K562 (cell line): Measurements from ENCODE around the gene CREB3L1. TPM values are rescaled to one million over a fixed set of nuclear protein-coding genes. Genes with fewer than 3 reads are reported as not detected.
A peak's percentile ranks its signal among the peaks of the same experiment; 100 is the strongest.

Experiments used
- ATAC-seq: fragments of 200-7000 bp; cut with Tn5 transposase; 3 replicates; pipeline ENCODE4 v1.9.1; 2020; ENCODE audit warnings: moderate library complexity
- BruUV-seq: library from RNA; stranded (reverse); fragments of 400-500 nt; replicated peaks from 2 replicates; lab custom pipeline; 2021; lab: Mats Ljungman, UMichigan
- CTCF ChIA-PET: fragments of 300-600 bp; formaldehyde crosslinking; extraction: SDS; loops from one replicate; lab custom pipeline; 2021; ENCODE audit warnings: low intra/inter-chr PET ratio; lab: Yijun Ruan, JAX
- POLR2A ChIA-PET: fragments of 300-600, 350-650 bp; sonication (Branson Sonifier 250); formaldehyde crosslinking; extraction: SDS; loops from one replicate; lab custom pipeline; 2021; ENCODE audit warnings: antibody characterized with exemption, inconsistent platforms; lab: Yijun Ruan, JAX
- DNase-seq, 4 experiments: peaks; one replicate each; pipeline versions ENCODE4 v3.0.0 to v3.0.0-alpha.2; 2011 to 2018; ENCODE audit warnings: low spot score in 3 of 4, mixed read lengths in 3 of 4; ENCODE audit errors: extremely low read depth in 1 of 4
- FAIRE-seq: peaks from 2 replicates; lab custom pipeline; 2011; peaks lifted over from hg19 to GRCh38; lab: Jason Lieb, UNC
- H2AFZ ChIP-seq: 2 replicates; pipeline ENCODE4 v1.6.0; 2011; ENCODE audit warnings: low read depth, low read length, control low read depth, inconsistent platforms
- H3K27ac ChIP-seq: fragments of 200-600 bp; 3 replicates; pipeline ENCODE4 v1.8.0; 2011; ENCODE audit warnings: low read depth, mild to moderate bottlenecking, control low read depth, inconsistent platforms, low read length, moderate library complexity, mixed read lengths; ENCODE audit errors: extremely low read depth
- H3K27me3 ChIP-seq, 2 experiments: fragments of 300-600 bp in 1 of 2; 2 replicates in 1 of 2; 3 replicates in 1 of 2; pipeline versions ENCODE4 v1.6.0 to v1.8.0; 2011; ENCODE audit warnings: inconsistent platforms in 2 of 2, low read length in 2 of 2, mild to moderate bottlenecking in 1 of 2, mixed read lengths in 1 of 2, moderate library complexity in 1 of 2; ENCODE audit not compliant: control insufficient read depth in 2 of 2, insufficient read depth in 2 of 2
- H3K36me3 ChIP-seq: fragments of 300-600 bp; 3 replicates; pipeline ENCODE4 v1.8.0; 2011; ENCODE audit warnings: mild to moderate bottlenecking, low read length, inconsistent platforms; ENCODE audit not compliant: control insufficient read depth, insufficient read depth
- H3K4me1 ChIP-seq, 2 experiments: fragments of 200-600 bp in 1 of 2; replicated peaks in 1 of 2; 2 replicates in 1 of 2; 3 replicates in 1 of 2; pipeline versions ENCODE4 v1.5.1 to v1.8.0; 2011; ENCODE audit warnings: inconsistent platforms in 2 of 2, low read length in 2 of 2, mild to moderate bottlenecking in 1 of 2, mixed read lengths in 1 of 2, moderate library complexity in 1 of 2; ENCODE audit not compliant: control insufficient read depth in 2 of 2, insufficient read depth in 2 of 2
- H3K4me2 ChIP-seq: 2 replicates; pipeline ENCODE4 v1.6.1; 2011; ENCODE audit warnings: low read length, control low read depth, inconsistent platforms, mixed read lengths; ENCODE audit not compliant: insufficient read depth
- H3K4me3 ChIP-seq: fragments of 200-600 bp; sonication (generic), shearing (Covaris generic); 2 replicates; pipeline ENCODE4 v1.5.1; 2016; ENCODE audit warnings: control low read depth, inconsistent platforms
- H3K79me2 ChIP-seq: fragments of 200-600 bp; 3 replicates; pipeline ENCODE4 v1.8.0; 2011; ENCODE audit warnings: low read length, inconsistent platforms; ENCODE audit not compliant: control insufficient read depth, insufficient read depth
- H3K9ac ChIP-seq, 2 experiments: 2 replicates each; pipeline versions ENCODE4 v1.6.0 to v1.6.1; 2011; ENCODE audit warnings: low read depth in 2 of 2, low read length in 2 of 2, control low read depth in 1 of 2, inconsistent platforms in 1 of 2, mild to moderate bottlenecking in 1 of 2, mixed read lengths in 1 of 2; ENCODE audit not compliant: insufficient read depth in 1 of 2
- H3K9me1 ChIP-seq: one replicate; pipeline ENCODE4 v1.6.0; 2011; ENCODE audit warnings: inconsistent platforms, mild to moderate bottlenecking, low read length, moderate library complexity; ENCODE audit not compliant: control insufficient read depth, insufficient read depth
- H3K9me3 ChIP-seq: replicated peaks from 2 replicates; pipeline ENCODE4 v1.5.1; 2011; ENCODE audit warnings: low read depth, low read length, inconsistent platforms; ENCODE audit not compliant: control insufficient read depth, insufficient read depth
- H4K20me1 ChIP-seq: replicated peaks from 2 replicates; pipeline ENCODE4 v1.6.1; 2011; ENCODE audit warnings: low read length, inconsistent platforms, mixed read lengths; ENCODE audit not compliant: control insufficient read depth, insufficient read depth
- CHD2 ChIP-seq: IDR thresholded peaks from 2 replicates; pipeline ENCODE4 v1.6.1; 2011; ENCODE audit warnings: low read depth, low read length
- POLR2G ChIP-seq: fragments of 200-400 bp; formaldehyde crosslinking; IDR thresholded peaks from 2 replicates; pipeline ENCODE4 v1.6.1; 2017; ENCODE audit warnings: low read depth, mild to moderate bottlenecking, antibody characterized with exemption, low read length, moderate library complexity
- ZNF77 ChIP-seq: fragments of 250-450 bp; sonication (Bioruptor Pico); IDR thresholded peaks from 2 replicates; pipeline ENCODE4 v1.5.0; 2020
- WGBS: fragments of 100-300 bp; shearing (Covaris generic); methylation state at CpG from one replicate; pipeline ENCODE4 v1.1.6; 2016; ENCODE audit warnings: low coverage, mixed read lengths; ENCODE audit not compliant: insufficient coverage; ENCODE audit errors: missing lambda C conversion rate; 5-methylcytosine and 5-hydroxymethylcytosine counted together
- in situ Hi-C: fragments of 300-500 bp; cut with MboI; formaldehyde crosslinking; loops from 4 replicates; pipeline ENCODE4 v1.15.0; 2018; ENCODE audit warnings: inconsistent platforms, mixed read lengths
- intact Hi-C: fragments of 100-400 bp; cut with micrococcal nuclease; formaldehyde crosslinking; loops from 2 replicates; pipeline ENCODE4 v1.14.2; 2022
- polyA plus RNA-seq, 8 experiments: library from polyadenylated mRNA; depleted of rRNA in 4 of 8; stranded (reverse) in 5 of 8; unstranded in 3 of 8; fragments of >200 nt; fragmentation: Nextera tagmentation in 2 of 8; fragmentation: Illumina TruSeq in 1 of 8; extraction: Ambion mirVana in 2 of 8; extraction: Trizol in 1 of 8; gene quantifications; 2 replicates each; pipeline versions ENCODE4 v1.2.1 to v1.2.3, GENCODE V29; 2011 to 2014; ENCODE audit warnings: inconsistent platforms in 1 of 8, missing spikeins in 1 of 8
- total RNA-seq, 7 experiments: library from RNA; depleted of rRNA in 6 of 7; stranded (reverse); fragments of >200 nt in 6 of 7; fragmentation: Illumina TruSeq in 2 of 7; extraction: Trizol in 2 of 7; gene quantifications; 2 replicates each; pipeline versions ENCODE4 v1.2.1 to v1.2.3, GENCODE V29; 2011 to 2021; ENCODE audit warnings: low replicate concordance in 1 of 7
- TF ChIP-seq, protein P1 (sequence below), 2 experiments: fragments of 450-650 bp in 1 of 2; IDR thresholded peaks; 2 replicates each; pipeline ENCODE4 v1.6.1; 2011 to 2017; ENCODE audit warnings: low read depth in 2 of 2, antibody characterized with exemption in 1 of 2, borderline replicate concordance in 1 of 2, low read length in 1 of 2, mild to moderate bottlenecking in 1 of 2, mixed read lengths in 1 of 2; ENCODE audit not compliant: control insufficient read depth in 1 of 2

CREB3L1 gene
- total and polyA plus RNA-seq, 9 of the 15 experiments (the other 6 are each of a cell fraction or from before 2014, with no cell fraction given): 1.2 to 27.6 (median 3.7) TPM

DNA sequence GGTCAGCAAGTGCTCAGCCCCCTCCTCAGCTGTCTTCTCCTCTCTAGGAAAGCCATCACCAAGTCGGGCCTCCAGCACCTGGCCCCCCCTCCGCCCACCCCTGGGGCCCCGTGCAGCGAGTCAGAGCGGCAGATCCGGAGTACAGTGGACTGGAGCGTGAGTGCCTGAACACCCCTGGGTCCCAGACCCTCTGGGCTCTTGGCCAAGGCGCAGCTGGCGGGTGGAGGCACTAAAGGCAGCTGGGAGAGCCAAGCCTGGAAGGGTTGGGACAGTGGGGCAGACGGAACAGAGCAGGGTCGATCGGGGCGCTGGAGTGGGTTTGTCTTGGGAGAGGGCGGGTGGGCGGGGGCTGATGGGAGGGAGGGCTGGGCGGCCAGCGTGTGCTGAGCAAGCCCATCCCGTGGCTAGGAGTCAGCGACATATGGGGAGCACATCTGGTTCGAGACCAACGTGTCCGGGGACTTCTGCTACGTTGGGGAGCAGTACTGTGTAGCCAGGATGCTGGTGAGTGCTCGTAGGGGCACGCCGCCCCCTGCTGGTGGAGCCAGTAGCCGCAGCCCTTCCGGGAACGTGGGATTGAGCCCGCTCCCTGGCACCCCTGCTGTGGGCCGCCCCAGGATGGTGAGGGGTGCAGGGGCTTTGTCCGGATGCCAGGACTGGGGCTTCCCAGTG is 89.9 kb downstream of the CREB3L1 start (continued):
- TF ChIP-seq, protein P1, sequence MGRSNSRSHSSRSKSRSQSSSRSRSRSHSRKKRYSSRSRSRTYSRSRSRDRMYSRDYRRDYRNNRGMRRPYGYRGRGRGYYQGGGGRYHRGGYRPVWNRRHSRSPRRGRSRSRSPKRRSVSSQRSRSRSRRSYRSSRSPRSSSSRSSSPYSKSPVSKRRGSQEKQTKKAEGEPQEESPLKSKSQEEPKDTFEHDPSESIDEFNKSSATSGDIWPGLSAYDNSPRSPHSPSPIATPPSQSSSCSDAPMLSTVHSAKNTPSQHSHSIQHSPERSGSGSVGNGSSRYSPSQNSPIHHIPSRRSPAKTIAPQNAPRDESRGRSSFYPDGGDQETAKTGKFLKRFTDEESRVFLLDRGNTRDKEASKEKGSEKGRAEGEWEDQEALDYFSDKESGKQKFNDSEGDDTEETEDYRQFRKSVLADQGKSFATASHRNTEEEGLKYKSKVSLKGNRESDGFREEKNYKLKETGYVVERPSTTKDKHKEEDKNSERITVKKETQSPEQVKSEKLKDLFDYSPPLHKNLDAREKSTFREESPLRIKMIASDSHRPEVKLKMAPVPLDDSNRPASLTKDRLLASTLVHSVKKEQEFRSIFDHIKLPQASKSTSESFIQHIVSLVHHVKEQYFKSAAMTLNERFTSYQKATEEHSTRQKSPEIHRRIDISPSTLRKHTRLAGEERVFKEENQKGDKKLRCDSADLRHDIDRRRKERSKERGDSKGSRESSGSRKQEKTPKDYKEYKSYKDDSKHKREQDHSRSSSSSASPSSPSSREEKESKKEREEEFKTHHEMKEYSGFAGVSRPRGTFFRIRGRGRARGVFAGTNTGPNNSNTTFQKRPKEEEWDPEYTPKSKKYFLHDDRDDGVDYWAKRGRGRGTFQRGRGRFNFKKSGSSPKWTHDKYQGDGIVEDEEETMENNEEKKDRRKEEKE (IDR thresholded peaks at IDR 0.05; ENCODE audit: borderline replicate concordance in 1 of 2, control insufficient read depth in 1 of 2, low read depth in 2 of 2, low read length in 1 of 2): no peak
- TF ChIP-seq, all 486 proteins: peak for 23

DNA sequence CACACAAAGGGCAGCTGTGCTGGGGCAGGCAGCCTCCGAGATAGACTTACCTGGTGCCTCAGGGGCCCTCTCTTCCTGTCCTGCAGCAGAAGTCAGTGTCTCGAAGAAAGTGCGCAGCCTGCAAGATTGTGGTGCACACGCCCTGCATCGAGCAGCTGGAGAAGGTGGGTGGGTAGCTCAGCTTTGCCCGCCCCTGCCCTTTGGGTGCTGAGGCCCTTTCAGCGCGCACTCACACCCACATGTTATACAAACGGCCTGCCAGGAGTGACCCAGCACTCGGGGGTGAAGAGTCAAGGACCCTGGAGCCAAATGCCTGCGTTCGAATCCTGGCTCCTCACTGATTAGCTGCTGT is 90.4 kb downstream of the CREB3L1 start:
- Histone ChIP-seq H2AFZ (no peak overlapping the region), H4K20me1 (no peaks in the 10 kb centered on the region; the same call in none of the 2 replicates), H3K79me2 (peaks cover 13% of the 10 kb centered on the region), H3K4me3 (no peak overlapping the region), H3K9me3 (no peaks in the 10 kb centered on the region), H3K27ac (no peak overlapping the region; the same call in 2 of the 3 replicates), H3K4me2 (no peak overlapping the region), H3K9ac (no peak overlapping the region), H3K4me1 (peaks cover 7 to 48% of the 10 kb centered on the region in 2 experiments), H3K27me3 (no peaks in the 10 kb centered on the region), H3K9me1 (peaks cover 3% of the 10 kb centered on the region), H3K36me3 (peaks cover 73% of the 10 kb centered on the region; the same call in 2 of the 3 replicates)
- no TSS peak for BruUV-seq
- 83% methylated on average over 12 of the region's 12 CpGs for WGBS
- FAIRE-seq: no peak
- ChIA-PET CTCF (interaction anchor here (1.5 kb wide), 1 partner anchor 16 kb away, joined by 5 read pairs; no protein-coding TSS in a partner anchor), POLR2A (no interaction called here)
- in situ Hi-C loops: no loop called here
- no peak for ATAC-seq
- intact Hi-C loops: loop anchor here (1.0 to 5.0 kb wide), 3 partner anchors 16 to 121 kb away; no protein-coding TSS in a partner anchor
- DNase-seq: no peak
- TF ChIP-seq CHD2 (no peak), POLR2G (0 out of 2 replicates have a peak, but pooled peaks have one; percentile 10), ZNF77 (CRISPR knock-in tag) (no peak)
